Neural cell (in vitro differentiated cells): Measurements from ENCODE around the gene ADAMTS2. TPM values are rescaled to one million over a fixed set of nuclear protein-coding genes. Genes with fewer than 3 reads are reported as not detected.

Experiments used
- H2AFZ ChIP-seq: fragments of 200-600, 300-800 bp; sonication (generic), shearing (Covaris generic); 2 replicates; pipeline ENCODE4 v1.6.0; 2014; ENCODE audit warnings: low read depth, mild to moderate bottlenecking, antibody characterized with exemption, low read length, moderate library complexity
- H3F3A ChIP-seq: fragments of 200-600 bp; shearing (Covaris generic); 2 replicates; pipeline ENCODE4 v1.6.1; 2016; ENCODE audit warnings: mild to moderate bottlenecking, moderate library complexity, mixed read lengths, antibody characterized with exemption, low read length; ENCODE audit not compliant: insufficient read depth, poor library complexity, severe bottlenecking
- H3K27ac ChIP-seq: fragments of 200-600, 300-800 bp; sonication (generic), shearing (Covaris generic); 2 replicates; pipeline ENCODE4 v1.5.1; 2014; ENCODE audit warnings: mild to moderate bottlenecking, low read length, moderate library complexity
- H3K27me3 ChIP-seq: fragments of 300-800, 200-600 bp; sonication (generic), shearing (Covaris generic); 2 replicates; pipeline ENCODE4 v1.6.0; 2014; ENCODE audit warnings: mild to moderate bottlenecking, low read depth, low read length, moderate library complexity; ENCODE audit not compliant: insufficient read depth
- H3K36me3 ChIP-seq: fragments of 300-800, 200-600 bp; sonication (generic), shearing (Covaris generic); 2 replicates; pipeline ENCODE4 v1.5.1; 2014; ENCODE audit warnings: mild to moderate bottlenecking, antibody characterized with exemption, low read length, moderate library complexity; ENCODE audit not compliant: insufficient read depth
- H3K4me2 ChIP-seq: fragments of 300-800, 200-600 bp; sonication (generic), shearing (Covaris generic); 2 replicates; pipeline ENCODE4 v1.6.0; 2014; ENCODE audit warnings: mild to moderate bottlenecking, low read length
- H3K4me3 ChIP-seq: fragments of 300-800, 200-600 bp; sonication (generic), shearing (Covaris generic); 2 replicates; pipeline ENCODE4 v1.5.1; 2014; ENCODE audit warnings: mild to moderate bottlenecking, low read length, moderate library complexity
- H3K79me2 ChIP-seq: fragments of 200-600 bp; shearing (Covaris generic); replicated peaks from 2 replicates; pipeline ENCODE4 v1.6.0; 2014; ENCODE audit warnings: mild to moderate bottlenecking, low read length, moderate library complexity; ENCODE audit not compliant: insufficient read depth
- H3K9ac ChIP-seq: fragments of 300-800, 200-600 bp; sonication (generic), shearing (Covaris generic); 2 replicates; pipeline ENCODE4 v1.6.1; 2016; ENCODE audit warnings: mild to moderate bottlenecking, low read length, mixed read lengths
- H3K9me2 ChIP-seq: fragments of 200-600 bp; shearing (Covaris generic); 2 replicates; pipeline ENCODE4 v1.6.1; 2016; ENCODE audit warnings: mild to moderate bottlenecking, low read length, mixed read lengths; ENCODE audit not compliant: insufficient read depth
- H3K9me3 ChIP-seq: fragments of 200-600, 300-800 bp; sonication (generic), shearing (Covaris generic); 2 replicates; pipeline ENCODE4 v1.6.1; 2016; ENCODE audit warnings: mild to moderate bottlenecking, mixed run types, low read length, moderate library complexity, mixed read lengths
- H4K20me1 ChIP-seq: fragments of 200-600 bp; shearing (Covaris generic); 2 replicates; pipeline ENCODE4 v1.6.1; 2016; ENCODE audit warnings: mild to moderate bottlenecking, mixed run types; ENCODE audit not compliant: insufficient read depth
- EP300 ChIP-seq: fragments of 450-650 bp; conservative IDR thresholded peaks from 2 replicates; pipeline ENCODE4 v1.6.1; 2014; ENCODE audit warnings: antibody characterized with exemption, mild to moderate bottlenecking, moderate library complexity; ENCODE audit not compliant: poor library complexity, severe bottlenecking
- EZH2 ChIP-seq: fragments of 200-600, 300-800 bp; shearing (Covaris generic), sonication (generic); IDR thresholded peaks from 2 replicates; pipeline ENCODE4 v1.6.1; 2014; ENCODE audit warnings: antibody characterized with exemption, low read length, borderline replicate concordance, mild to moderate bottlenecking; ENCODE audit not compliant: insufficient read depth, poor library complexity, severe bottlenecking
- MXI1 ChIP-seq: fragments of 450-650 bp; conservative IDR thresholded peaks from 2 replicates; pipeline ENCODE4 v1.6.1; 2014; ENCODE audit warnings: antibody characterized with exemption, mild to moderate bottlenecking; ENCODE audit not compliant: poor library complexity, severe bottlenecking
- POLR2AphosphoS5 ChIP-seq: IDR thresholded peaks from 2 replicates; pipeline ENCODE4 v1.6.1; 2012
- RAD21 ChIP-seq: fragments of 450-650 bp; conservative IDR thresholded peaks from 2 replicates; pipeline ENCODE4 v1.6.1; 2014; ENCODE audit warnings: antibody characterized with exemption, mild to moderate bottlenecking, moderate library complexity
- SMC3 ChIP-seq: fragments of 450-650 bp; conservative IDR thresholded peaks from 2 replicates; pipeline ENCODE4 v1.6.1; 2014; ENCODE audit warnings: antibody characterized with exemption, mild to moderate bottlenecking, moderate library complexity; ENCODE audit not compliant: poor library complexity
- TAF1 ChIP-seq: IDR thresholded peaks from 2 replicates; pipeline ENCODE4 v1.6.1; 2012; ENCODE audit warnings: low read depth
- polyA plus RNA-seq: library from polyadenylated mRNA; depleted of rRNA; stranded (reverse); fragments of >200 nt; gene quantifications from 2 replicates; pipeline ENCODE4 v1.2.3, GENCODE V29; 2014
- TF ChIP-seq, protein P1 (sequence below): fragments of 450-650 bp; IDR thresholded peaks from 2 replicates; pipeline ENCODE4 v1.5.1; 2014; ENCODE audit warnings: antibody characterized with exemption, mild to moderate bottlenecking, moderate library complexity; ENCODE audit not compliant: poor library complexity, severe bottlenecking
- TF ChIP-seq, protein P2 (sequence below): IDR thresholded peaks from 2 replicates; pipeline ENCODE4 v1.6.1; 2012; ENCODE audit warnings: borderline replicate concordance

Gene ADAMTS2
- polyA plus RNA-seq, 1 donor from 2014 or later: 0.61 TPM

DNA sequence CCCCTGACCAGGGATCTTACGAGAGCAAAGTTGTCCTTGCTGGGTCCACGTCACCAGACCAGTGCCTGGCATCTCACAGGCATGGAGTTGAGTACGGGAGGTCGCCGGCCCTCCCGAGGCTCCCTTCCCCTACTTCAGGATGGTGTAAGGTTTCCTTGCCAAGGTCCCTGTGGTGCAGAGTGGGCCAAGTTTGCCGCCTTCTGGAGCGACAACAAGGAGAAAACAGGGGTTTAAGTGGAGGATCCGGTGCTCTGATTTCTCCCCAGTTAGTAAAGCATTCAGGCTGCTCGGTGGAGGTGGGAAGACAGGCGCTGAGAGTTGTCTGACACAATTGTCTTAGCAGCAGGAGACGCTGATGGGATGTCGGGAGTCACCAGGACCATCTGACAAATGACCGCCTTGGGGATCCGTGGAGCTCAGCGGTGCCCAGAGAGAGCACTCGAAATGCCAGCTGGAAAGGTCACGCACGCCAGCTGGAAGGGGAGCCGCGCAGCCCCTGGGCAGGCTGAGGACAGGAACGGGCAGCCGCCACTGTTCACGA is 37.3 kb downstream of the ADAMTS2 start:
- Histone ChIP-seq H4K20me1 (no peaks in the 10 kb centered on the region), H3K27ac (no peak overlapping the region), H3F3A (no peaks in the 10 kb centered on the region), H2AFZ (no peak overlapping the region), H3K4me3 (no peak overlapping the region), H3K9me3 (no peaks in the 10 kb centered on the region), H3K79me2 (no peaks in the 10 kb centered on the region), H3K9ac (no peak overlapping the region), H3K36me3 (no peaks in the 10 kb centered on the region), H3K9me2 (no peaks in the 10 kb centered on the region), H3K4me2 (no peak overlapping the region), H3K27me3 (no peaks in the 10 kb centered on the region)
- TF ChIP-seq, protein P1, sequence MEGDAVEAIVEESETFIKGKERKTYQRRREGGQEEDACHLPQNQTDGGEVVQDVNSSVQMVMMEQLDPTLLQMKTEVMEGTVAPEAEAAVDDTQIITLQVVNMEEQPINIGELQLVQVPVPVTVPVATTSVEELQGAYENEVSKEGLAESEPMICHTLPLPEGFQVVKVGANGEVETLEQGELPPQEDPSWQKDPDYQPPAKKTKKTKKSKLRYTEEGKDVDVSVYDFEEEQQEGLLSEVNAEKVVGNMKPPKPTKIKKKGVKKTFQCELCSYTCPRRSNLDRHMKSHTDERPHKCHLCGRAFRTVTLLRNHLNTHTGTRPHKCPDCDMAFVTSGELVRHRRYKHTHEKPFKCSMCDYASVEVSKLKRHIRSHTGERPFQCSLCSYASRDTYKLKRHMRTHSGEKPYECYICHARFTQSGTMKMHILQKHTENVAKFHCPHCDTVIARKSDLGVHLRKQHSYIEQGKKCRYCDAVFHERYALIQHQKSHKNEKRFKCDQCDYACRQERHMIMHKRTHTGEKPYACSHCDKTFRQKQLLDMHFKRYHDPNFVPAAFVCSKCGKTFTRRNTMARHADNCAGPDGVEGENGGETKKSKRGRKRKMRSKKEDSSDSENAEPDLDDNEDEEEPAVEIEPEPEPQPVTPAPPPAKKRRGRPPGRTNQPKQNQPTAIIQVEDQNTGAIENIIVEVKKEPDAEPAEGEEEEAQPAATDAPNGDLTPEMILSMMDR: no peak
- TF ChIP-seq RAD21 (no peak), MXI1 (no peak)

DNA sequence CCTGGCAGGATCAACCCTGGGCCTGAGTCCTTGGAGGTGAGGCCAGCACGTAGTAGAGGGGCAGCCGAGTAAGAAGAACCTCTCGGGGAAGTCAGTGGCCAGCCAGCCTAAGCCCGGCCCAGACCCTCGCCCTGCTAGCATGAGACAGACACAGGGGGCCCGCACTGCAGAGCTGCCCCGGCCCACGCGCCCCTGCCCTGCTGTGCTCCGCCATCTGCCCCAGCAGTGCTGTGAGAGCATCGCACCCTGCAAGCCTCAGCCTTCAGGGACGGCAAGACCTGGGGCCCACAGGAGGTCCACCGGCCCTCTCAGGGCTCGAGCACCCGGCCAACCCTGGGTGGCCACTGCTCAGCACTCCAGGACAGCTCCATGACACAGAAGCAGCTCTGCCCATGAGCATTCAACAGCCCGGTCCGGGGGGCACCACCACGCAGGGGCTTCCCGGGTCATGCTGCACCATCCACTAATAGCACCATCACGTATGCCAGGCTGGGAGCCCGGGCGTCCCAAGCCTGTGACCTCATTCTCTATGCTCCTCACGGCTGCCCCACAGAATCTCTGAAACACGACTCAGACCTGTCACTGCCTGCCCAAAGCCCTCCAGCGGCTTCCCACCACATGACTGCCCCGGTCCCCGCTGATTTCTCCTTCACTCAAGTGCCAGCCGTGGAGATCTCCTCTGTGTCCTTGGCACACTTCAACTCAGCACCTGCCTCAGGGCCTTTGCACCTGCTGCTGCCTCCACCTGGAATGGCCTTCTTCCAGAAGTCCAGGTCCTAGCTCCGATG is 38.1 kb downstream of the ADAMTS2 start:
- Histone ChIP-seq H3K27ac (no peak overlapping the region), H3K9me3 (no peaks in the 10 kb centered on the region), H3K4me2 (no peak overlapping the region), H4K20me1 (no peaks in the 10 kb centered on the region), H3K27me3 (no peaks in the 10 kb centered on the region), H3F3A (no peaks in the 10 kb centered on the region), H3K36me3 (no peaks in the 10 kb centered on the region), H3K4me3 (no peak overlapping the region), H2AFZ (no peak overlapping the region), H3K9ac (no peak overlapping the region), H3K9me2 (no peaks in the 10 kb centered on the region), H3K79me2 (no peaks in the 10 kb centered on the region)
- TF ChIP-seq POLR2AphosphoS5: no peak
- no peak for TF ChIP-seq EP300
- no peak for TF ChIP-seq SMC3
- no peak for TF ChIP-seq EZH2
- no peak for TF ChIP-seq RAD21
- TF ChIP-seq, protein P1: no peak
- TF ChIP-seq MXI1: no peak
- TF ChIP-seq, protein P2, sequence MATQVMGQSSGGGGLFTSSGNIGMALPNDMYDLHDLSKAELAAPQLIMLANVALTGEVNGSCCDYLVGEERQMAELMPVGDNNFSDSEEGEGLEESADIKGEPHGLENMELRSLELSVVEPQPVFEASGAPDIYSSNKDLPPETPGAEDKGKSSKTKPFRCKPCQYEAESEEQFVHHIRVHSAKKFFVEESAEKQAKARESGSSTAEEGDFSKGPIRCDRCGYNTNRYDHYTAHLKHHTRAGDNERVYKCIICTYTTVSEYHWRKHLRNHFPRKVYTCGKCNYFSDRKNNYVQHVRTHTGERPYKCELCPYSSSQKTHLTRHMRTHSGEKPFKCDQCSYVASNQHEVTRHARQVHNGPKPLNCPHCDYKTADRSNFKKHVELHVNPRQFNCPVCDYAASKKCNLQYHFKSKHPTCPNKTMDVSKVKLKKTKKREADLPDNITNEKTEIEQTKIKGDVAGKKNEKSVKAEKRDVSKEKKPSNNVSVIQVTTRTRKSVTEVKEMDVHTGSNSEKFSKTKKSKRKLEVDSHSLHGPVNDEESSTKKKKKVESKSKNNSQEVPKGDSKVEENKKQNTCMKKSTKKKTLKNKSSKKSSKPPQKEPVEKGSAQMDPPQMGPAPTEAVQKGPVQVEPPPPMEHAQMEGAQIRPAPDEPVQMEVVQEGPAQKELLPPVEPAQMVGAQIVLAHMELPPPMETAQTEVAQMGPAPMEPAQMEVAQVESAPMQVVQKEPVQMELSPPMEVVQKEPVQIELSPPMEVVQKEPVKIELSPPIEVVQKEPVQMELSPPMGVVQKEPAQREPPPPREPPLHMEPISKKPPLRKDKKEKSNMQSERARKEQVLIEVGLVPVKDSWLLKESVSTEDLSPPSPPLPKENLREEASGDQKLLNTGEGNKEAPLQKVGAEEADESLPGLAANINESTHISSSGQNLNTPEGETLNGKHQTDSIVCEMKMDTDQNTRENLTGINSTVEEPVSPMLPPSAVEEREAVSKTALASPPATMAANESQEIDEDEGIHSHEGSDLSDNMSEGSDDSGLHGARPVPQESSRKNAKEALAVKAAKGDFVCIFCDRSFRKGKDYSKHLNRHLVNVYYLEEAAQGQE: no peak
- no peak for TF ChIP-seq TAF1
